Fibroblast of upper back skin (primary cell): ENCODE results near the gene ADAM29.
"Not testable (repeated sequence)": the region's sequence is repeated elsewhere in the genome, so short reads cannot be mapped to it uniquely, and the experiment has no call there.

Experiments used
- DNase-seq: peaks from one replicate; pipeline ENCODE4 v3.0.0-alpha.2; 2013

Gene ADAM29

DNA sequence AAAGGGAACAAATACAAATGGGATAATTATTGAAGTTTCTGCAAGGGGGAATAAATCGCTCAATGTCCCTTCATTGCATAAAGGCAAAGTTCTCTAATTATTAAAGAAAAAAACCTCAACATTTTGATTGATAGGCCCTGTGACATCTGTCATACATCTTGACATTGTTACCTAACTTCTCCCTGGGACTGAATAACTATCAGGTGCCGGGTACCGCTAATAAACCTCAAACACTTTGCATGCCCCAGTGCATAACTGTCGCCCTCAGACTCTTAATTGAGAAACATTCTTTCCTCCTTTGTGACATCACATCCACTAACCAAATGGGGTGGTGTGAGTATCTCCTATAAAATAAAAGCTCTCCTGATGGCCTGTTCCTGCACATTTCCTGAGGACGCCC is at the start of gene ADAM29:
Gene ADAM29 (plus strand): TSS at position 301 of the 400 bp plus-strand sequence. CDS start 57,168 bp downstream, outside the sequence.
- DNase-seq: no peak

DNA sequence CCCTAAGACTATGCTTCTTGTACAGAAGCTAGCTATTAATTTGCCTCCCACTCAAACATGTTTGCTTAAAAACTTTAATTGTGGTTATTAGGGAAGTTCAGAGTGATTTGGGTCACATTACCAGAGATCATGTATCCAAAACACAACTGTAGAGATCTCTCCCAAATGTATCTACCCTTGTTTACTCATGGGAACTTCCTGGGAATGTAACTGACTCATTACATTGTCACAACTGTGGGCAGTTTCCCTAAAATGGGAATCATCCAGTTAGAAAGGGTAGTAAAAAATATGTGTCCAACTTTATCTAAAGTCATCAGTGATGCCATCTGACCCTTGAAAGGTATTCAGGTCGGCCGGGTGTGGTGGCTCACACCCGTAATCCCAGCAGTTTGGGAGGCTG is 48.8 kb upstream of the ADAM29 start:
- no peak for DNase-seq

DNA sequence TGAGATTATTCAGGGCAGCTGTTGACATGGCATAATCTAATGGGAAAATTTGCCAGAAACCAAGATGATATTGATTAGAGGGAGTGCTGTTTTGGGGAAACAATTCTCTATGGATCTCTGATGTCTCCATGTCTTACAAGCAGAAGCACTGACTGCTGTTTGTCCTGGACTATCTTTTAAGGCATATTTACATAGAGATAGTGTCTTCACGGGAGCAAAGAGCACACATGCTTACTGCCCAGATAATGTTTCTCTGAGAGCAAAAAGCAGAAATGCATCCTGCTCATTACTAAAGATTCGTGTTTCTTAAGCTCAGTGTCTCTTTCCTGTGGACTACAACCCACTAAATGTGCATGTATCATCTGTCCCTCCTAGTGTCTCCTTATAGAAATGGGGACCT is 47.8 kb upstream of the ADAM29 start:
- DNase-seq: no peak

DNA sequence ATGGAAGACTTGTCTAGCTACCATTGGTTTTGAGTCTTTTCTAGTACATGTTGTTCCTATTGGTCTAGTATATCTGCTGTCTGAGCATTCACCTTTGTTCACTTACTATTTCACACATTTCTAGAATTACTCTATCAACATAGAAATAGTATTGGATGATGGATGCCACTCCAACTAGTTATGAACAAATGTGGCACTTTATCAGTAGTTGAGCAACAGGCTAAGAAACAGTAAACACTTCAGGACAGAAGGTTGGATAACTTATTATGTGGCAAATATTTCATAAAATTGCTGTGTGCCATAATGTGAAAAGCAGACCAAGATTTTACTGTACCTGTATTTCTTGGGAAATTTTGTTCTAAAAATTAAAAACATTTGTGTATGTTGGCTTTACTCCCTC is 46.8 kb upstream of the ADAM29 start:
- DNase-seq: no peak

DNA sequence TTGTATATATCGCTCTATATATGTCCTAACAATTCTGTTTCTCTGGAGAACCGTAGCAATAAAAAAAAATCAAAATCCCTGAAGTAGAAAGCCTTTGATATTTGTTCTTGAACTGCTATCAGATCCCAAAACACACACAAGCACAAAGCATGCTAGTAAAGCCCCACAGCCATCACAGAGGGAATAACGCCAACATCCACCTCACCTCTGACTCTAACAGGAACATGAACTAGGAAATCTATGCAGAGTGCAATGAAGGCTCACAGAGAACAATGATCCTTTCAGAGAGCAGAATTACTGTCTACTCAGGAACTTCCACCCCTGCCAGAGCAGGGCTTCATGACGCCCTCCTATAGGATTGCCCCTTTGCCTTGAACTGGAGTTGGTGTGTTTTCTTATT is 45.0 kb upstream of the ADAM29 start:
- not testable (repeated sequence) for DNase-seq

DNA sequence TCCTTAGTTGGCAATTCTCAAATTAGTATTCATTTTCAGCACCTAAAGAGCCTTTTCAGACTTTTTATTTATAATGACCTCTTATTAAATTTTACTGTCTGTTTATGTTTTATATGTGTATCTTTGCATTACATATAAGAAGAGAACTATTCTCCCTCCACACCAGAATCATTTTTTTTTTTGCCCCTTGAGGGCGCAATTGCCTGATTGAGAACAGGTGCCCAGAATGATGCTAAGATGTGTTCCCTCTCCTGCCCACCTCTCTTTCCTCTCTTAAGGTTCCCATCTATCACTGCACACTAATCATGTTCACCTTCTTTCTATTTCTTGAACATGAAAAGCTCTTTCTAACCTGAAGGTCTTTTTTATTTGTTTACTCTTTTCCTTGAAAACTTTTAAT is 44.2 kb upstream of the ADAM29 start:
- DNase-seq: no peak

DNA sequence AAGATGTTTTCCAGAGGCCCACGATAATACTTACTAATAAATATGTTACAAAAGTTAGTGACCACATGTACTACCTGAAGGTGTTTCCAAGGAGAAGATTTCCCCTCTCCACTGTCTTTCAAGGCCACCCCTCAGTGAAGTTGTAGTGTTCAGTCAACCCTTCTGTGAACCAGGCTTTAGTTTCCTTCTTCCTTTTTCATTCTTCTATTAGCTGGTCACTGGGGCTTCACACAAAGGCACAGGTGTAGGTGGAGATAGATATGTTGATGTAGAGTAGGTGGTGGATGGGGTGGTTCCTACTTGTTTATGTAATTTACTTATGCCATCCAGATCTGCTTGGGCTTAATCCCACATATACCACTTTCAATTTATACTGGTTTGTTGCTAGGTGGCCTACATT is 43.3 kb upstream of the ADAM29 start:
- DNase-seq: no peak

DNA sequence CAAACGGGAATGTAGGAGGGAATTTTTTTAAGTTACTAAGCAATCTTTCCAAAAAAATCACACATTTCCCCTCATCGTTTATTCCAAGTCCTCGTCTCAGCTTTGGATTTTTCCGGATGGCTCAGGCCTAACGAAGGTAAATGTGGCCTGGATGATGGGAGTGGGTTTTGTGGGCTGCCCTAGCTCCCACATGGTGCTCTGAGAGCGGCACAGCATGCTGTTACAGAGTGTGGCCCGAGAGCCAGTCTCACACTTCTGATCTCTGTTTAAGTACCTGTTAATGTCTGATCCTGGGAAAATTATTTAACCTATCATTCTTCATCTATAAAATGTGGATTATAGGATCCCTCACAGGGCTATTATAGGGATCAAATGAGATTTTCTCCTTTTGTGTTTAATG is 38.2 kb upstream of the ADAM29 start:
- DNase-seq: no peak

DNA sequence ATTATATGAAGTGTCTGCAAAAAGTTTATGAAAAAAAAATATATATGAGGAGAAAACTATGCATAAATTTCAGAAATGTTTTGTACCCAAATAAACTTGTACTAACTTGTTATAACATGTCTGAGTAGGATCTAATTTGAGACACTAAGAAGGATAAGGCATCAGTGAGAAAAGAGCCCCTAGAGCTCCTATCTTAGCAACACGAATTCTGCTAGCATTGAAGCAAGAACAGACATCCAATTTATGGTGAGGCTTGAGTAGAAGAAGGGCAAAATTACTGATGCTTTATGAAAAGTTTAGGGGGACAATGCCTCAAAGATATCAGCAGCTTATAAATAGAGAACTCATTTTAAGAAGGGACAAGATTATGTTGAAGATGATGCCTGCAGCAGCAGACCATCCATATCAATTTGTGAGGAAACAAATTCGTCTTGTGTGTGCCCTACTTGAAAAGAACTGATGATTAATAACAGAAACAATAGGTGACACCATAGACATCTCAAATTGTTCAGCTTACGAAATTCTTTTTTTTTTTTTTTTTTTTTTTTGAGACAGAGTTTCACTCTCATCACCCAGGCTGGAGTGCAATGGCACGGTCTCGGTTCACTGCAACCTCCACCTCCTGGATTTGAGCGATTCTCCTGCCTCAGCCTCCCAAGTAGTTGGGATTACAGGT is 35.7 kb upstream of the ADAM29 start:
- DNase-seq: no peak

DNA sequence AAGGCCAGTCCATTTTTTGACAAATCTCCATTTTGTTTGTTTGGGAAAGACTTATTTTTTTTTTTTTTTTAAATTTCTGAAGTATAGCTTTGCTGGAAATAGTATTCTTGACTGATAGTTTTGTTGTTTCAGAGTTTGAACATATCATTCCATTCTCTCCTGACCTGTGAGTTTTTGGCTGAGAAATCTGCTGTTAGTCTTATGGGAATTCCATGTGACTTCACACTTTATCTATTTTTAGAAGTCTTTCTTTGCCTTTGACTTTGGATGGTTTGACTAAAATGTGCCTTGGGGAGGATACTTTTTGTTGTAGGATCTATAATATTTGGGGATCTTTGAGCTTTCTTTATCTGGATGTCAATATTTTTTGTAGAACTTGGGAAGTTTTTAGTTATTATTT is 10.7 kb upstream of the ADAM29 start:
- no peak for DNase-seq

DNA sequence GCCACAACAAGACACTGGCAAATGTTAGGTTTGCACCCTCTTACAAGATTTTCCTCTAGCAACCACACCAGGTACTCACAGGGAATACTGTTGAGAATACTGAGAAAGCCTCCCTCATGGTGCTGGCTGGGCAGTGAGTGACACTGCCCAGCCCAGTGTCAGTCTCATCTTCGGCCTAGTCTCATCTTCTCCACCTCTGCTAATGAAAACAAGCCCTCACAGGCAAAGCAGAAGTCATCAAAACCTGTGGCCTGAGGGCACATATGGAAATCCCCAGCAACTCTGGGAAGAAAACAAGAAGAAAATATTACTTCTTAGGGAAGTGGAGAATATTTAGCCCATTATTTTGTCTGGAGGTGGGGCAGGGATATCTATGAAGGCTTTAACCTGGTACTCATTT is 7.9 kb upstream of the ADAM29 start:
- no peak for DNase-seq

DNA sequence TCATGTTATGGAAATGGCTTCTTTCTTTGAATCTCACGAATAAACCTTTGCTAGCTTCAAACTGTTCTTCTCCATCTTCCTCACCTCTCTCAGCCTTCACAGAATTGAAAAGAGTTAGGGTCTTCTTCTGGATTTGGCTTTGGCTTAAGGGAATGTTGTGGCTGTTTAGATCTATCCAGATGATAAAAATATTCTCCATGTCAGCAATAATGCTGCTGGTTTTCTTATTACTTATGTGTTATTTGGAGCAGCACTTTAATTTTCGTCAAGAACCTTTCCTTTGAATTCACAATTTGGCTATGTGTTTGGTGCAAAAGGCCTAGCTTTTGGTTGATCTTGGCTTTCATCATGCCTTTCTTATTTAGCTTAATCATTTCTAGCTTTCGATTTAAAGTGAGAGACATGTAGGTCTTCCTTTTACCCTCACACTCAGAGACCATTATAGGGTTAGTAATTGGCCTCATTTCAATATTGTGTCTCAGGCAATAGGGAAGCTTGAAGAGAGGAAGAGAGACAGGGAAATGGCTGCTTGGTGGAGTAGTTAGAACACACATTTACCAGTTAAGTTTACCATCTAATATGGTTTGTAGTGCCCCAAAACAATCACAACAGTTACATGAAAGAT is 5.1 kb upstream of the ADAM29 start:
- DNase-seq: no peak

DNA sequence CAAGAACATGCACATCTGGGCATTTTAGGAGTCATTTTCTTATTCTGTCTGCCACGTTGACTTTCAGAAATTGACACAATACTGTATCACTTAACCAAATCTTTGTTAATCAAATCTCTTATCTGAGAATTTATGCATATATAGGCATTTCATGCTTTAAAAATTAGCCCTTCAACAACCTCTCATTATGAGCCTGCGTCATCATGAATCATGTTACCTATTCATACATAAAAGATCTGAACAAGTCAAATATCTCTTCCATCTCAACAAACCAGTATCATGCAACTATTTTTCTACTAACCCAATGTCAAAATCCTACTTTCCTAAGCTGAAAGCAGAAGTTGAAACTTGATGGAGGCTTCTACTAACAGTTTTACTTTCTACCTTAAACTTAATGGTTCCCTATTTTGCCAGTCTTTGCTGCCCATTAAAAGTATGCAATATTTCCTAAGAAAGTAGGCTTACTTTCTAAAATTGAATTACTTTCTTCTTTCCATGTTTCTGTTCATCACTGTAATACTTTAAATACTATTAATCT is 1.8 kb downstream of the ADAM29 start:
- DNase-seq: no peak

DNA sequence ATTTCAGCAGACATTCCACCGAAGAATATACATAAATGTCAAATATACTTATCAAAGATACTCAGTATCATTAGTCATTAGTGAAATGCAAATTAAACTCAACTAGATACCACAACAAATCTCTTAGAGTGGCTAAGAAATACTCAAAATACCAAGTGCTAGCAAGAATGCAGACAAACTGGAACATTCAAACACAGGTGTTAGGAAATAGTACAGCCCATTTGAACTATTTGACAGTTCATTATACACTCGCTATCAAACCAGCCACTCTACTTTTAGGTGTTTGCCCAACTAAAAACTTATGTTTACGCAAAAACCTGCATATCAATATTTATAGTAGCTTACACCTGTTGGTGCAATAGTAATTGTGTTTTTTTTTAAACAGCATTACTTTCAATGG is 8.8 kb downstream of the ADAM29 start:
- no peak for DNase-seq

DNA sequence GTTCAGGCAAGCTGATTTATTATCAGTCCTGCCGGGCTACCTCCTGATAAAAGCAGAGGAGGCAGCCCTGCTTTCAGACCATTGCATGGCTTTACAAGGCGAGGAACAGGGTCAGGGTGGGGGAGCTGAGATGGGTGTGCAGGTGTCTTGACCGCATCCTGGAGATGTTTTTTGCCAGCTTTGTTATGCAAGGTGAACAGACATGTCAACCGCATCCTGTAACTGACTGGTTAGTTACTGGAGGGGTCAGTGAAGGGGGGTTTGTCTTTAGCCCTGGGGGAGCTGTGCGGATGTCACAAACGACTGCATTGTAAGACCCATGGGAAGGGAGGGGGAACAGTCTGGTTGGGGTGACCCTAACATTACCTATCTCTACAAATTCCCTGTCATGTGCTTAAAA is 10.0 kb downstream of the ADAM29 start:
- DNase-seq: no peak

DNA sequence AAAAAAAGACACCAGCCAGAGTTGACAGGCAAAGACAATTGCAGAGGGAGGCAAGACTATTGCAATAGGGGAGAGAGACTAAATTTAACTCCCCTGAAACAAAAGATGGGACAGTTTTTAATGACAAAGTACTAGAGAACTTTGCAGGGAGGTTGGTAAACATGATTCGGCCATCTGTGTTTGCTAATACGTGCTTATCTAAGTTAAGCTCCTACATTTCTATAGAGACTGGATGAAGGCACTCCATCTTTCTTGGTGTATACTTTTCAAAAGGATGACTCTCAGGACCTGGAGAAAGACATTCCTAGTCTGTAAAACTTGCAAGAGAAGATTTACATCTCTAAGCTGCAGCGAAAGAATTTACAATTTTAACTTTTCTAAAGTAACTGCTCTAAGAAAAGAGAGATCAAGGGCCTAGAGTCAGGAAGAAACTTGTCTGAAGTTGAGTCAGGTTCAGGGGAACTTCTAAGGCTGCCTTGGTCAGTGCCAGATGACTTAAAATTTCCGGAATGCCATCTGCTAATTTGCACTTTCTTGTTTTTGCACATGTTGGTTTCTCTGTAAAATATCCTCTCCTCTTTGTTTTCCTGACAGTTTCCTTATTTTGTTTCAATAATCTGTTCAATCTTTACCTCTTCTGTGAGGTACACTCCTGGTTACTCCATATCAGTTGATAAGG is 10.6 kb downstream of the ADAM29 start:
- DNase-seq: no peak

DNA sequence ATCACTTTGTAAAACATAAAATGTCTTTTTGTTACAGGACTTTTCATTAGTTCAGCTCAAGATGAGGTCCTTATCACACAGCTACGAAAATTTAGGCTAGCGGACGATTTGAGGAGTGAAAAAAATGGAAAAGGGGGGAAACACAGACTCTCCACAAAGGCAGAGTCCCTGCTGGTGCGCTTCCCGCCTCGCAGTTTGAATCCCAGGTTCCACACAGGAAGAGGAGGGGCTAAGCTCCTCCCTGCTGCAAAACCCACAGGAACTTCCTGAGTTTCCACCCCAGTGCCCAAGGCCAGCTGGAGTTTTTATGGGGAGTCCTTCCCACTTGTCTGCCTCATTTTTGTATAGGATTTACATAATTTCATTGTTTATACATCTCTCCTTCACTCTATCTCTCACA is 11.2 kb downstream of the ADAM29 start:
- no peak for DNase-seq

DNA sequence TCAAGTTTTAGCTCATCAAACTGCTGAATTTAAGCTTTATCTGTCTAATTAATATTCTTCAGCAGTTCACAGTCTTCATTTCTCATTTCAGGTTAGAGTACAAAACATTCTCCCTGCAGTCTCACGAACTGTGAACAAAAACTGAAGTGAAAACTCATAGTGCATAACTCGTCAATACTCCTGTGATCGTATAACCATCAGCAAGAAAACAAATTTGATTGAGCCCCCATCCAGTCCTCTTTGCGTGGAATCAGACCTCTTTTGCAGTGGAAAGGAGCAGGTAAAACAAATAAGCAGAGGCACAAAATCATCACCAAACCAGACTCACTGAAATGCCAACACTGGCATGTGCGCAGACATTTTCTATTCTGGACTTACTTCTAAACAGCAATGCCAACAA is 12.7 kb downstream of the ADAM29 start:
- DNase-seq: no peak

DNA sequence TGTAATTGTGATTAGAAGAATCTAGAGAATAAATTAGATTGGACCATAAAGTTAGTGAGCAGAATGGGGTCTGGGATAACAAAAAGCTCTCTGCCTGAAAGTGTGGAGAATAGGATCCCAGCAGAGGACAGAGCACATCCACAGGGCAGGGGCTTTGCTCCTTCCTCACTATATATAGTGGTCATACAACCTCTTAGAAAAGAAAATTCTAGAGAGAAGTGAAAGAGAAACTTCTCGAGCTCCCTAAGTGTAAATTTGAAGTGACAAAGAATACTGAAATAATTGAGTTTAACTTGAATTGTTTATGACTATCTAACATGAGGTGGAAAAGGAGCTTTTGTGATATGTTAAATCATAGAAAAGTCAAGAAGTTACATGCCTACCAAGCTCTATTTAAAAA is 14.9 kb downstream of the ADAM29 start:
- no peak for DNase-seq

DNA sequence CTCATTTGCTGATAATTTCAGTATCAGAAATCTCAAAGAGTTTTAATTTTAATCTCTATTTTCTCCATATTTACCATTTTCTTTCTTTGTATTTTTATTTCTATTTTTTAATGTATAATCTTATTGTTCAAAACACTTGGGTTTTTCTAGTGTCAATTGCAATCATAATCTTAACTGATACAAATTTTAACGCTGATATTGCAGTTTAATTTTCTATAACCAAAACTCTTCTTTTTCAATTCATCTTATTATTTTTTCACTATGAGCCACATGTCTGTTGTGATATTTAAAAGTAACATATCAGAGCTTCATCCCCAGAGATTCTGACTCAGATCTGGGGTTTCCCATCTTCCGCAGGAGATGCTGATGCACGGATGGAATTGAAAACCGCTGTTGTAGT is 16.2 kb downstream of the ADAM29 start:
- no peak for DNase-seq

DNA sequence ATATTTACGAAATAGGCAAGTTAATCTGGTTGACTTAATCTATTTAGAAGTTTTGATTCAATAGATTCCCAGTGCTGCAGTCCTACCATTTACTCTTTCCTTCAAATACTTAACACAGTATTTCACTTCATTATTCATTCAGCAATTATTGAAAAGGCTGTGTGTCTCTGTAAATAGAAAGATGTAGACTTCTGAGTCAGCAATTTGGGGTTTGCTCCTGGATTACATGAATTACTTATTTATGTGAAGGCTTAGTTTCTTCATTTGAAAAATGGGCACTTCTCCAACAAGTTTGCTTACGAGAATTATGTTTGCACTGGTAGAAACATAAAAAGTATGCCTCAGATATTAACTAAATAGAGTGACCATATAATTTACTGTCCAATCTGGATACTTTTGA is 17.4 kb downstream of the ADAM29 start:
- no peak for DNase-seq

DNA sequence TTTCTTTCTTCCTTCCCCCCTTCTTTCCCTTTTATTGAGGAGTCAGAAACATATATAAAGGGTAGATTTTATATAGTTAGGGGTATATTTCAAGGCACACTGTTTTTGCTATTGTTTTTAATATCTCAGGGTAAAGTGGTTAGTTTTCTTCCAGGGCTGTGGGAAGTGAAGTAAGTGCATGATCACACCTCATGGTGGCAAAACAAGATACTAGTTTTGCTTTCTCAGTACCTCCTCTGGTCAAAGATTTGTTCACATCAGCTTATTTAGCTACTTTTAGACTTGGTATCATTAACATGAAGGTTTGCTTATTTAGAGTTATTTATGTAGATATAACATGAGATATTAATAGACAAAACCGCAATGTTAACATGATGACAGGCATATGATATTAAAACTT is 21.8 kb downstream of the ADAM29 start:
- DNase-seq: no peak

DNA sequence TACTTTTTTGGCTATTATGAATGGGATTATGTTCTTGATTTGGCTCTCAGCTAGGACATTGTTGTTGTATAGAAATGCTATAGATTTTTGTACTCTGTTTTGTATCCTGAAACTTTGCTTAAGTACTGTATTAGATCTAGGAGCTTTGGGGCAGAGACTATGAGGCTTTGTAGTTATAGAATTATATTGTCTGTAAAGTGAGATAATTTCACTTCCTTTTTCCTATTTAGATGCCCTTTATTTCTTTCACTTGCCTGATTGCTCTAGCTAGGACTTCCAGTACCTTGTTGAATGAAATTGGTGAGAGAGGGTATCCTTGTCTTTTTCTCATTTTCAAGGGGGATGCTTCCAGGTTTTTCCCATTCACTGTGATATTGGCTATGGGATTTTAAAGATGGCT is 28.1 kb downstream of the ADAM29 start:
- no peak for DNase-seq

DNA sequence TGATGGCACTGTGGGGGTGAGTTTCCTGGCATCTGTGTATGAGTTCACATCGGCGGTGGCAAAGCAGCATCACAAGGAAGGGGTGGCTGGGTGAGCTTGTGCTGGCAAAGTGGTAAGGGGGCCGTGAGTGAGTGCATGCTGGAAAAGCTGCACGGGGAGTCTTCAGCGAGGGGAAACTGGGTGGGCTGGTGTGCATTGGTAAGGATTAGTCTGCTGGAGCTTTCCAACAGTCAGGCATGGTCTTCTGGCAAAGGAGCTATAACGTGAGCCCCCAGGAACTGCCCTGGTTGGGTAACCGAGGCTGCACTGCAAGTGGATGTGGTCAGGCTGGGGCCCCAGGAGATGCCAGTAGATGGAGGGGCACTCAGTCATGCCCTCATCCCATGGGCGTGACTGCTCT is 30.7 kb downstream of the ADAM29 start:
- no peak for DNase-seq
